RWPE1 (cell line): Measurements from ENCODE around the gene UBN2.
A peak's percentile ranks its signal among the peaks of the same experiment; 100 is the strongest.
"Not testable (repeated sequence)": the region's sequence is repeated elsewhere in the genome, so short reads cannot be mapped to it uniquely, and the experiment has no call there.

ENCODE experiments used
- CTCF ChIA-PET: fragments of 350-600 bp; sonication (Branson Sonifier 250); formaldehyde crosslinking; extraction: SDS; loops from one replicate; lab custom pipeline; 2021; lab: Yijun Ruan, JAX
- POLR2A ChIA-PET: fragments of 400-600 bp; formaldehyde crosslinking; extraction: SDS; loops from one replicate; lab custom pipeline; 2020; ENCODE audit warnings: antibody characterized with exemption; ENCODE audit not compliant: low non-redundant PET; lab: Yijun Ruan, JAX
- DNase-seq: peaks from one replicate; pipeline ENCODE4 v3.0.0; 2012; ENCODE audit warnings: low spot score
- H3K27ac ChIP-seq: fragments of 450-650 bp; 2 replicates; pipeline ENCODE4 v1.5.1; 2017
- TF ChIP-seq, protein P1 (sequence below): fragments of 450-650 bp; conservative IDR thresholded peaks from 2 replicates; pipeline ENCODE4 v1.5.1; 2017; ENCODE audit warnings: low read depth, mild to moderate bottlenecking

The UBN2 gene

DNA sequence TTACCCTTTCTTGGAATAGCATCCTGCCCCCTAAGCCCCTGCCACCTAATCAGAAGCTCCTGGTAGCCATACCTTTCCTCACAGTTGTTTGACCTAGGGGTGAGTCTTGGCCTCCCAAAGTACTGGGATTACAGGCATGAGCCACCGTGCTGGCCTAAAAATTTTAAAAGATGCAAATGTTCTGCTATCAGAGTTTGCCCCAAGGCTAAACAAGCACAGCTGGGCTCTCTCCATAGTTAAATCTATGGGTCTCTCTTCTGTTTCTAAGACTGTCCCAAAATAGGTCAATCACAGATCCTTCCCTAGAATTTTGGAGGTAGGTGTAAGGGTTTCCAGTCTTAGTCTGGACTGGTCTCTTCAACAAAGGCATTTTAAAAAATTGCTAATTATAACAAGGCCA lies 12.9 kb upstream of the UBN2 start:
- no peak overlapping the region for H3K27ac ChIP-seq
- TF ChIP-seq, protein P1, sequence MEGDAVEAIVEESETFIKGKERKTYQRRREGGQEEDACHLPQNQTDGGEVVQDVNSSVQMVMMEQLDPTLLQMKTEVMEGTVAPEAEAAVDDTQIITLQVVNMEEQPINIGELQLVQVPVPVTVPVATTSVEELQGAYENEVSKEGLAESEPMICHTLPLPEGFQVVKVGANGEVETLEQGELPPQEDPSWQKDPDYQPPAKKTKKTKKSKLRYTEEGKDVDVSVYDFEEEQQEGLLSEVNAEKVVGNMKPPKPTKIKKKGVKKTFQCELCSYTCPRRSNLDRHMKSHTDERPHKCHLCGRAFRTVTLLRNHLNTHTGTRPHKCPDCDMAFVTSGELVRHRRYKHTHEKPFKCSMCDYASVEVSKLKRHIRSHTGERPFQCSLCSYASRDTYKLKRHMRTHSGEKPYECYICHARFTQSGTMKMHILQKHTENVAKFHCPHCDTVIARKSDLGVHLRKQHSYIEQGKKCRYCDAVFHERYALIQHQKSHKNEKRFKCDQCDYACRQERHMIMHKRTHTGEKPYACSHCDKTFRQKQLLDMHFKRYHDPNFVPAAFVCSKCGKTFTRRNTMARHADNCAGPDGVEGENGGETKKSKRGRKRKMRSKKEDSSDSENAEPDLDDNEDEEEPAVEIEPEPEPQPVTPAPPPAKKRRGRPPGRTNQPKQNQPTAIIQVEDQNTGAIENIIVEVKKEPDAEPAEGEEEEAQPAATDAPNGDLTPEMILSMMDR: no peak
- no peak for DNase-seq
- ChIA-PET CTCF (no interaction called here), POLR2A (no interaction called here)

DNA sequence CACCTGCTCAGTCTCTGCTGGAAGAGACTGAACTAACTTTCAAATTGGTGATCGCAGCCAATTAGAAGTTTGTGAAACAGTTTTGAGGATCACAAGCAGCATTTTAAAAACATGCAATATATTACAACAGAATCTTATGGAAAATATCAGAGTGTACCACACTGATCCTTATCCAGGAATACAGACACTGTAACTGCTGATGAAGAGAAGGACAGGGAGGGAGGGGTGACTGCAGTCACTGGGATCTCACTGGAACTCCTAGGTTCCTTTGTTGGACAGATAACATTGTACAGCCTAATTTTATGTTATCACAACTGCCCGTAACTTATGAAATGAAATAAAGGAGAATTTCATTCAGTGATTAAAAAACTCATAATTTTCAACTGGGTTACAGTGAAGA lies 6.8 kb upstream of the UBN2 start:
- TF ChIP-seq, protein P1: no peak
- DNase-seq: no peak
- H3K27ac ChIP-seq: no peak overlapping the region
- CTCF ChIA-PET: no interaction called here
- POLR2A ChIA-PET: no interaction called here

DNA sequence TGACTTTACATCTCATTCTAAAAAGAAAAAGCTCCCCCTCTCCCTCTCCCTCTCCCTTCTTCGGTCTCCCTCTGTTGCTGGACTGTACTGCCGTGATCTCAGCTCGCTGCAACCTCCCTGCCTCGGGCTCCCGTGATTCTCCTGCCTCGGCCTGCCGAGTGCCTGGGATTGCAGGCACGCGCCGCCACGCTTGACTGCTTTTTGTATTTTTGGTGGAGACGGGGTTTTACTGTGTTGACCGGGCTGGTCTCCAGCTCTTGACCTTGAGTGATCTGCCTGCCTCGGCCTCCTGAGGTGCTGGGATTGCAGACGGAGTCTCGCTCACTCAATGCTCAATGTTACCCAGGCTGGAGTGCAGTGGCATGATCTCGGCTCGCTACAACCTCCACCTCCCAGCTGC lies 6.2 kb upstream of the UBN2 start:
- POLR2A ChIA-PET, H3K27ac ChIP-seq, CTCF ChIA-PET, DNase-seq: not testable (repeated sequence)

DNA sequence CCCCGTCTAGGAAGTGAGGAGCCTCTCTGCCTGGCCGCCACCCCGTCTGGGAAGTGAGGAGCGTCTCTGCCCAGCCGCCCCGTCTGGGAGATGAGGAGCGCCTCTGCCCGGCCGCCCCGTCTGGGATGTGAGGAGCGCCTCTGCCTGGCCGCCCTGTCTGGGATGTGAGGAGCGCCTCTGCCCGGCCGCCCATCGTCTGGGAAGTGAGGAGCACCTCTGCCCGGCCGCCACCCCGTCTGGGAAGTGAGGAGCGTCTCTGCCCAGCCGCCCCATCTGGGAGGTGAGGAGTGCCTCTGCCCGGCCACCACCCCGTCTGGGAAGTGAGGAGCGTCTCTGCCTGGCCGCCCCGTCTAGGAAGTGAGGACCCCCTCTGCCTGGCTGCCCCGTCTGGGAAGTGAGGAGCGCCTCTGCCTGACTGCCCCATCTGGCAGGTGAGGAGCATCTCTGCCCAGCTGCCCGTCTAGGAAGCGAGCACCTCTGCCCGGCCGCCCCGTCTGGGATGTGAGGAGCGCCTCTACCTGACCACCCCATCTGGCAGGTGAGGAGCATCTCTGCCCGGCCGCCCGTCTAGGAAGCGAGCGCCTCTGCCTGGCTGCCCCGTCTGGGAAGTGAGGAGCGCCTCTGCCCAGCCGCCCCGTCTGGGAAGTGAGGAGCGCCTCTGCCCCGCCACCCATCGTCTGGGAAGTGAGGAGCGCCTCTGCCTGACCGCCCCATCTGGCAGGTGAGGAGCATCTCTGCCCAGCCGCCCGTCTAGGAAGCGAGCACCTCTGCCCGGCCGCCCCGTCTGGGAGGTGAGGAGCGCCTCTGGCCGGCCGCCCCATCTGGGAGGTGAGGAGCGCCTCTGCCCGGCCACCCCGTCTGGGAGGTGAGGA lies 5.5 kb upstream of the UBN2 start:
- DNase-seq, POLR2A ChIA-PET, H3K27ac ChIP-seq, CTCF ChIA-PET: not testable (repeated sequence)

DNA sequence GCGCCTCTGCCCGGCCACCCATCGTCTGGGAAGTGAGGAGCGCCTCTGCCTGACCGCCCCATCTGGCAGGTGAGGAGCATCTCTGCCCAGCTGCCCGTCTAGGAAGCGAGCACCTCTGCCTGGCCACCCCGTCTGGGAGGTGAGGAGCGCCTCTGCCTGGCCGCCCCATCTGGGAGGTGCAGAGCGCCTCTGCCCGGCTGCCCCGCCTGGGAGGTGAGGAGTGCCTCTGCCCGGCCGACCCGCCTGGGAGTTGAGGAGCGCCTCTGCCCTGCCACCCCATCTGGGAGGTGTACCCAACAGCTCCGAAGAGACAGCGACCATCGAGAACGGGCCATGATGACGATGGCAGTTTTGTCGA lies 4.9 kb upstream of the UBN2 start:
- POLR2A ChIA-PET, DNase-seq, CTCF ChIA-PET, H3K27ac ChIP-seq: not testable (repeated sequence)

DNA sequence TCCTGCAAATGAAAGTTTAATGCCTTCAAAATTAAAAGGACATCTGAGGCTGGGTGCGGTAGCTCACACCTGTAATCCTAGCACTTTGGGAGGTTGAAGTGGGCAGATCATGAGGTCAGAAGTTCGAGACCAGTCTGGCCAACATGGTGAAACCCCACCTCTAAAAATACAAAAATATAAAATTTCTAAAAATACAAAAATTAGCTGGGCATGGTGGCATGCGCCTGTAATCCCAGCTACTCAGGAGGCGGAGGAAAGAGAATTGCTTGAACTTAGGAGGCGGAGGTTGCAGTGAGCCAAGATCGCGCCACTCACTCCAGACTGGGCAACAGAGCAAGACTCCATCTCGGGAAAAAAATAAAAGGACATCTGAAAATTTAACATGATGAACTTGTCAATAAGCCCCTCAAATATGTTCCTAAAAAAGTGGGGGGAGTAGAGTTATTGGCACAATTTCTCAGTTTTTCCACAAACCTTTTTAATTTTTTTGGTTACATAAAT lies 4.0 kb upstream of the UBN2 start:
- CTCF ChIA-PET: interaction anchor here (0.7 kb wide), 1 partner anchor 718 kb away, joined by 4 read pairs; no protein-coding TSS in a partner anchor
- DNase-seq, H3K27ac ChIP-seq, POLR2A ChIA-PET: not testable (repeated sequence)

DNA sequence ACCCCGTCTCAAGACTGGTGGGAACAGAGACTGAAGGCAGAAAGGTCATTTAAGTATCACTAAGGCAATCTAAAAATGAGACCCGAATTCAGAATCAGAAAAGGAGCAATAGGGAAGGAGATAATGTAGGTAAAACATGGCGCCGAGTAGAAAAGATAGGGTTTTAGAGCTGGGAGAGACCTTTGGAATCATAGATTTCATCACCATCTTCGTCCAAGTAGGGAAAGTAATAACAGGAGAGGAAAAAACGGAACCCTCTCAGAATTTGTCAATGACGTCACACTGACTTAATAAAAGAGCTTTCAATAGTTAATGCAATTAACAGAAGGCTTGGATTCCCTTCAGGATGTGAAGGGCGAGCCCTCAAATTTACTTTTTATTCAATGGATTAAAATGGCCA lies 1.0 kb upstream of the UBN2 start:
- ChIA-PET CTCF (no interaction called here), POLR2A (no interaction called here)
- no peak for DNase-seq
- no peak overlapping the region for H3K27ac ChIP-seq
- TF ChIP-seq, protein P1: no peak

DNA sequence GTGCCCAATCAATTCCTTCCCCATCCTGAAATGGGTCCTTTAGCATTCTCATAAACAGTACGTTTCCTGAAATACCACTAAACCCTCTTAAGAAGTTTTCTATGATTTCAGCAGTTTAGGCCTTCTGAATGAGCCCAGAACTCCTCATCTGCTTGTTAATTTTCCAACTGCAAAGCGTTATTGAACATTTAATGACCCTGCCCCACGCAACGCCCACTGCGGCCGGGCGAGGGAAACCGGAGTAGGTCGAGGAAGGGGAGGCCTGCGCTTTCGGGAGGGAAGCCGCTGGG lies 608 bp upstream of the UBN2 start:
- no peak for DNase-seq
- peak overlapping the region; percentile 88 for H3K27ac ChIP-seq
- ChIA-PET CTCF (no interaction called here), POLR2A (no interaction called here)
- TF ChIP-seq, protein P1: no peak
